ENCODE results near the gene DHRS3. TPM values are rescaled to one million over a fixed set of nuclear protein-coding genes. Genes with fewer than 3 reads are reported as not detected.

DHRS3 gene
- total and polyA plus RNA-seq, 2 of the 13 experiments (the other 11 are each of a cell fraction or from before 2014, with no cell fraction given): 48.5 to 90.5 TPM

GRCh38 chr1:12528021-12528852, 89.8 kb downstream of the DHRS3 start (continued):
- TF ChIP-seq ZNF580 (CRISPR knock-in tag; IDR thresholded peaks at IDR 0.05; ENCODE audit: borderline replicate concordance, low read depth): peak; percentile 96
- TF ChIP-seq, protein P1, sequence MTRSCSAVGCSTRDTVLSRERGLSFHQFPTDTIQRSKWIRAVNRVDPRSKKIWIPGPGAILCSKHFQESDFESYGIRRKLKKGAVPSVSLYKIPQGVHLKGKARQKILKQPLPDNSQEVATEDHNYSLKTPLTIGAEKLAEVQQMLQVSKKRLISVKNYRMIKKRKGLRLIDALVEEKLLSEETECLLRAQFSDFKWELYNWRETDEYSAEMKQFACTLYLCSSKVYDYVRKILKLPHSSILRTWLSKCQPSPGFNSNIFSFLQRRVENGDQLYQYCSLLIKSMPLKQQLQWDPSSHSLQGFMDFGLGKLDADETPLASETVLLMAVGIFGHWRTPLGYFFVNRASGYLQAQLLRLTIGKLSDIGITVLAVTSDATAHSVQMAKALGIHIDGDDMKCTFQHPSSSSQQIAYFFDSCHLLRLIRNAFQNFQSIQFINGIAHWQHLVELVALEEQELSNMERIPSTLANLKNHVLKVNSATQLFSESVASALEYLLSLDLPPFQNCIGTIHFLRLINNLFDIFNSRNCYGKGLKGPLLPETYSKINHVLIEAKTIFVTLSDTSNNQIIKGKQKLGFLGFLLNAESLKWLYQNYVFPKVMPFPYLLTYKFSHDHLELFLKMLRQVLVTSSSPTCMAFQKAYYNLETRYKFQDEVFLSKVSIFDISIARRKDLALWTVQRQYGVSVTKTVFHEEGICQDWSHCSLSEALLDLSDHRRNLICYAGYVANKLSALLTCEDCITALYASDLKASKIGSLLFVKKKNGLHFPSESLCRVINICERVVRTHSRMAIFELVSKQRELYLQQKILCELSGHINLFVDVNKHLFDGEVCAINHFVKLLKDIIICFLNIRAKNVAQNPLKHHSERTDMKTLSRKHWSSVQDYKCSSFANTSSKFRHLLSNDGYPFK (CRISPR knock-in tag; IDR thresholded peaks at IDR 0.05; ENCODE audit: borderline replicate concordance): no peak
- no peak for TF ChIP-seq ZNF766 (CRISPR knock-in tag; IDR thresholded peaks at IDR 0.05; ENCODE audit: borderline replicate concordance)
- TF ChIP-seq NBN (conservative IDR thresholded peaks at IDR 0.05): no peak
- TF ChIP-seq HOXD1 (CRISPR knock-in tag; IDR thresholded peaks at IDR 0.05): peak; percentile 86
- TF ChIP-seq ZNF552 (CRISPR knock-in tag; IDR thresholded peaks at IDR 0.05; ENCODE audit: borderline replicate concordance): 0 out of 2 replicates have a peak, but pooled peaks have one; percentile 38
- no peak for TF ChIP-seq THYN1 (CRISPR knock-in tag; IDR thresholded peaks at IDR 0.05; ENCODE audit: borderline replicate concordance, low read depth)
- TF ChIP-seq AKNA (CRISPR knock-in tag; IDR thresholded peaks at IDR 0.05; ENCODE audit: borderline replicate concordance): no peak; the same call in 1 of the 2 replicates
- TF ChIP-seq SRY (CRISPR knock-in tag; IDR thresholded peaks at IDR 0.05): no peak
- no peak for TF ChIP-seq ATF5 (CRISPR knock-in tag; IDR thresholded peaks at IDR 0.05; ENCODE audit: low read depth)
- no peak for TF ChIP-seq SYNCRIP (IDR thresholded peaks at IDR 0.05; ENCODE audit: insufficient read depth, low read depth, low read length)
- TF ChIP-seq ZSCAN31 (CRISPR knock-in tag; IDR thresholded peaks at IDR 0.05; ENCODE audit: low read depth): peak; percentile 51; the same call in 1 of the 2 replicates
- no peak for TF ChIP-seq ZNF383 (CRISPR knock-in tag; IDR thresholded peaks at IDR 0.05; ENCODE audit: borderline replicate concordance)
- TF ChIP-seq, protein P2, sequence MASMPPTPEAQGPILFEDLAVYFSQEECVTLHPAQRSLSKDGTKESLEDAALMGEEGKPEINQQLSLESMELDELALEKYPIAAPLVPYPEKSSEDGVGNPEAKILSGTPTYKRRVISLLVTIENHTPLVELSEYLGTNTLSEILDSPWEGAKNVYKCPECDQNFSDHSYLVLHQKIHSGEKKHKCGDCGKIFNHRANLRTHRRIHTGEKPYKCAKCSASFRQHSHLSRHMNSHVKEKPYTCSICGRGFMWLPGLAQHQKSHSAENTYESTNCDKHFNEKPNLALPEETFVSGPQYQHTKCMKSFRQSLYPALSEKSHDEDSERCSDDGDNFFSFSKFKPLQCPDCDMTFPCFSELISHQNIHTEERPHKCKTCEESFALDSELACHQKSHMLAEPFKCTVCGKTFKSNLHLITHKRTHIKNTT (CRISPR knock-in tag; IDR thresholded peaks at IDR 0.05): no peak
- TF ChIP-seq TCF7L2 (IDR thresholded peaks at IDR 0.05; ENCODE audit: low read depth, low read length): no peak
- peak; percentile 93 for TF ChIP-seq ZBTB25 (CRISPR knock-in tag; IDR thresholded peaks at IDR 0.05)
- TF ChIP-seq NFIC (IDR thresholded peaks at IDR 0.05; ENCODE audit: low read length): peak; percentile 99
